ENCODE measurements around the gene ORM2.

ORM2 gene

GRCh38 chr9:114355821-114356220 is 26.2 kb downstream of the ORM2 start:
- no peak overlapping the region for H3K9ac ChIP-seq (ENCODE audit: low read length)
- H3K27ac ChIP-seq (ENCODE audit: low read depth, low read length): no peak overlapping the region
- no peak overlapping the region for H3K4me3 ChIP-seq (ENCODE audit: low read length)
- no peaks in the 10 kb centered on the region for H3K27me3 ChIP-seq (ENCODE audit: control insufficient read depth, insufficient read depth, low read length)
- H3K4me1 ChIP-seq (ENCODE audit: control insufficient read depth, insufficient read depth, low read length): no peaks in the 10 kb centered on the region
- peaks cover 46% of the 10 kb centered on the region for H3K36me3 ChIP-seq (ENCODE audit: control insufficient read depth, insufficient read depth, low read length)

GRCh38 chr9:114356792-114357191 is 27.1 kb downstream of the ORM2 start:
- Histone ChIP-seq H3K36me3 (ENCODE audit: control insufficient read depth, insufficient read depth, low read length) (peaks cover 52% of the 10 kb centered on the region), H3K4me1 (ENCODE audit: control insufficient read depth, insufficient read depth, low read length) (no peaks in the 10 kb centered on the region), H3K27me3 (ENCODE audit: control insufficient read depth, insufficient read depth, low read length) (no peaks in the 10 kb centered on the region), H3K9ac (ENCODE audit: low read length) (no peak overlapping the region), H3K4me3 (ENCODE audit: low read length) (no peak overlapping the region), H3K27ac (ENCODE audit: low read depth, low read length) (no peak overlapping the region)

- Histone ChIP-seq H3K9ac (ENCODE audit: low read length) (no peak overlapping the region), H3K27me3 (ENCODE audit: control insufficient read depth, insufficient read depth, low read length) (no peaks in the 10 kb centered on the region), H3K4me1 (ENCODE audit: control insufficient read depth, insufficient read depth, low read length) (no peaks in the 10 kb centered on the region), H3K27ac (ENCODE audit: low read depth, low read length) (no peak overlapping the region), H3K36me3 (ENCODE audit: control insufficient read depth, insufficient read depth, low read length) (peaks cover 57% of the 10 kb centered on the region), H3K4me3 (ENCODE audit: low read length) (no peak overlapping the region)
These were observed 27.7 kb downstream of the ORM2 start for GRCh38 chr9:114357360-114357759.

- H3K4me3 ChIP-seq (ENCODE audit: low read length): no peak overlapping the region
- H3K27me3 ChIP-seq (ENCODE audit: control insufficient read depth, insufficient read depth, low read length): no peaks in the 10 kb centered on the region
- H3K27ac ChIP-seq (ENCODE audit: low read depth, low read length): no peak overlapping the region
These were observed 28.3 kb downstream of the ORM2 start for GRCh38 chr9:114357911-114358328.

DNA sequence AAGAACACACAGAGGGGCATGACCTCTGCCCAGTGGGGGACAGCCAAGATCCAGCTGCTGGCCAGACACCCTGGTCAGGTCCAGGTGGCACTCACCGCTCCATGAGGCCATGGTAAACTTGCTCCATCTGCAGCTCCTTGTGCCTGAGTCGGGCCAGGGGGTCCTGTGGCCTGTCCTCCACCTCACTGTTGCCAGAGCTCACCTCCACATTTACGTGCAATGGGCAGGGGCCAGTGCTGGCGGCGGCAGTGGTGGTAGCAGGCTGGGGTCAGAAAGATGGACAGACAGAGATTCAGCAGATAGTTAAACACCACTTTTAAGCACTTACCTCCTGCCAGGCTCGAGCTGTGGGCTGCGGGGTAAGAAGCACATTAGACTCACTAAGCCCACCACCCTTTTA is 30.1 kb downstream of the ORM2 start:
- no peaks in the 10 kb centered on the region for H3K4me1 ChIP-seq (ENCODE audit: control insufficient read depth, insufficient read depth, low read length)

More at GRCh38 chr9:114357911-114358328, 28.3 kb downstream of the ORM2 start:
- Histone ChIP-seq H3K36me3 (ENCODE audit: control insufficient read depth, insufficient read depth, low read length) (peaks cover 61% of the 10 kb centered on the region), H3K9ac (ENCODE audit: low read length) (no peak overlapping the region), H3K4me1 (ENCODE audit: control insufficient read depth, insufficient read depth, low read length) (no peaks in the 10 kb centered on the region)

GRCh38 chr9:114361542-114361941 is 31.9 kb downstream of the ORM2 start:
- Histone ChIP-seq H3K4me1 (ENCODE audit: control insufficient read depth, insufficient read depth, low read length) (no peaks in the 10 kb centered on the region), H3K27me3 (ENCODE audit: control insufficient read depth, insufficient read depth, low read length) (no peaks in the 10 kb centered on the region), H3K9ac (ENCODE audit: low read length) (no peak overlapping the region), H3K4me3 (ENCODE audit: low read length) (no peak overlapping the region), H3K27ac (ENCODE audit: low read depth, low read length) (no peak overlapping the region), H3K36me3 (ENCODE audit: control insufficient read depth, insufficient read depth, low read length) (peaks cover 62% of the 10 kb centered on the region)

More for the DNA sequence above, 30.1 kb downstream of the ORM2 start:
- Histone ChIP-seq H3K9ac (ENCODE audit: low read length) (no peak overlapping the region), H3K27ac (ENCODE audit: low read depth, low read length) (no peak overlapping the region), H3K36me3 (ENCODE audit: control insufficient read depth, insufficient read depth, low read length) (peaks cover 68% of the 10 kb centered on the region), H3K27me3 (ENCODE audit: control insufficient read depth, insufficient read depth, low read length) (no peaks in the 10 kb centered on the region), H3K4me3 (ENCODE audit: low read length) (no peak overlapping the region)

- Histone ChIP-seq H3K27ac (ENCODE audit: low read depth, low read length) (no peak overlapping the region), H3K4me3 (ENCODE audit: low read length) (no peak overlapping the region), H3K36me3 (ENCODE audit: control insufficient read depth, insufficient read depth, low read length) (peaks cover 58% of the 10 kb centered on the region), H3K9ac (ENCODE audit: low read length) (no peak overlapping the region), H3K27me3 (ENCODE audit: control insufficient read depth, insufficient read depth, low read length) (no peaks in the 10 kb centered on the region), H3K4me1 (ENCODE audit: control insufficient read depth, insufficient read depth, low read length) (no peaks in the 10 kb centered on the region)
These were observed 32.7 kb downstream of the ORM2 start for GRCh38 chr9:114362394-114362793.

- Histone ChIP-seq H3K4me3 (ENCODE audit: low read length) (no peak overlapping the region), H3K27ac (ENCODE audit: low read depth, low read length) (no peak overlapping the region), H3K27me3 (ENCODE audit: control insufficient read depth, insufficient read depth, low read length) (no peaks in the 10 kb centered on the region), H3K36me3 (ENCODE audit: control insufficient read depth, insufficient read depth, low read length) (peaks cover 60% of the 10 kb centered on the region), H3K4me1 (ENCODE audit: control insufficient read depth, insufficient read depth, low read length) (no peaks in the 10 kb centered on the region), H3K9ac (ENCODE audit: low read length) (no peak overlapping the region)
These were observed 33.8 kb downstream of the ORM2 start for GRCh38 chr9:114363424-114363823.

- H3K27me3 ChIP-seq (ENCODE audit: control insufficient read depth, insufficient read depth, low read length): no peaks in the 10 kb centered on the region
- H3K4me3 ChIP-seq (ENCODE audit: low read length): no peak overlapping the region
- no peak overlapping the region for H3K27ac ChIP-seq (ENCODE audit: low read depth, low read length)
- H3K9ac ChIP-seq (ENCODE audit: low read length): no peak overlapping the region
- no peaks in the 10 kb centered on the region for H3K4me1 ChIP-seq (ENCODE audit: control insufficient read depth, insufficient read depth, low read length)
- H3K36me3 ChIP-seq (ENCODE audit: control insufficient read depth, insufficient read depth, low read length): peaks cover 62% of the 10 kb centered on the region
These were observed 34.7 kb downstream of the ORM2 start for GRCh38 chr9:114364134-114365041.

DNA sequence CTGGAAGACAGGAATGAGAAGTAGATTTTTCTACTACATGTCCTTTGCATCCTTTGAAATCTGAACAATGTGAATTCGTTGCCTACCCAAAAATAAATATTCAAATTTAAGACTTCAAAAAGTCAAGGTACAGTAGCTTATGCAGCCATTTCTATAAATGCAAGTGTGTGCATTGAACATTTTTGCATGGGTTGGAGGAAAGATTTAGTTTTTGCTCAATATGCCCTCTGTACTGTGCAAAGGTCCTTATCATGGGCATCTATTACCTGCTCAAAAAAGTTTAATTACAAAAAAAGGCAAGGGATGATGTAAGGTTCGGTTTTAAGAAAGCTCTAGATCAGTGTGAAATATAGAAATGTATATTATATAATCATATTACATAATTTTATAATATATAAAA is 35.5 kb downstream of the ORM2 start:
- H3K4me3 ChIP-seq (ENCODE audit: low read length): no peak overlapping the region
- no peak overlapping the region for H3K9ac ChIP-seq (ENCODE audit: low read length)
- H3K27ac ChIP-seq (ENCODE audit: low read depth, low read length): no peak overlapping the region
- peaks cover 54% of the 10 kb centered on the region for H3K36me3 ChIP-seq (ENCODE audit: control insufficient read depth, insufficient read depth, low read length)
- H3K27me3 ChIP-seq (ENCODE audit: control insufficient read depth, insufficient read depth, low read length): no peaks in the 10 kb centered on the region
- no peaks in the 10 kb centered on the region for H3K4me1 ChIP-seq (ENCODE audit: control insufficient read depth, insufficient read depth, low read length)

- peaks cover 43% of the 10 kb centered on the region for H3K36me3 ChIP-seq (ENCODE audit: control insufficient read depth, insufficient read depth, low read length)
- no peak overlapping the region for H3K4me3 ChIP-seq (ENCODE audit: low read length)
- H3K27me3 ChIP-seq (ENCODE audit: control insufficient read depth, insufficient read depth, low read length): no peaks in the 10 kb centered on the region
- no peaks in the 10 kb centered on the region for H3K4me1 ChIP-seq (ENCODE audit: control insufficient read depth, insufficient read depth, low read length)
- no peak overlapping the region for H3K27ac ChIP-seq (ENCODE audit: low read depth, low read length)
- H3K9ac ChIP-seq (ENCODE audit: low read length): no peak overlapping the region
These were observed 36.9 kb downstream of the ORM2 start for GRCh38 chr9:114366334-114367128.

GRCh38 chr9:114367366-114367765 is 37.7 kb downstream of the ORM2 start:
- Histone ChIP-seq H3K9ac (ENCODE audit: low read length) (no peak overlapping the region), H3K4me3 (ENCODE audit: low read length) (no peak overlapping the region), H3K4me1 (ENCODE audit: control insufficient read depth, insufficient read depth, low read length) (no peaks in the 10 kb centered on the region), H3K27me3 (ENCODE audit: control insufficient read depth, insufficient read depth, low read length) (no peaks in the 10 kb centered on the region), H3K27ac (ENCODE audit: low read depth, low read length) (no peak overlapping the region), H3K36me3 (ENCODE audit: control insufficient read depth, insufficient read depth, low read length) (peaks cover 41% of the 10 kb centered on the region)
